Skeletal muscle cell (primary cell): ENCODE data around the gene KRTAP13-4.

Source experiments
- DNase-seq: peaks from one replicate; pipeline ENCODE4 v3.0.0-alpha.2; 2010; ENCODE audit warnings: low read depth
- H3K4me3 ChIP-seq: 2 replicates; pipeline ENCODE4 v1.5.1; 2011; ENCODE audit warnings: low read depth, mild to moderate bottlenecking, control low read depth, low read length, moderate library complexity

Gene KRTAP13-4

GRCh38 chr21:30430170-30430655 lies at the start of gene KRTAP13-4:
KRTAP13-4 (plus strand) TSS chr21:30430220; CDS start chr21:30430276, 56 bp downstream.
- DNase-seq = no peak
- no peak within 1 kb of the TSS for H3K4me3 ChIP-seq

- DNase-seq = no peak
- no peak overlapping the region for H3K4me3 ChIP-seq
These were observed 47.8 kb upstream of the KRTAP13-4 start for GRCh38 chr21:30382201-30382600.

- no peak for DNase-seq
- H3K4me3 ChIP-seq = no peak overlapping the region
These were observed 38.5 kb upstream of the KRTAP13-4 start for GRCh38 chr21:30391492-30392025.

GRCh38 chr21:30395731-30396130 lies 34.3 kb upstream of the KRTAP13-4 start, which contains the start of gene KRTAP13-1:
KRTAP13-1 (plus strand) TSS chr21:30396031; CDS start chr21:30396087, 56 bp downstream.
- DNase-seq = no peak
- H3K4me3 ChIP-seq = no peak within 1 kb of the TSS

GRCh38 chr21:30408782-30409494 lies 21.1 kb upstream of the KRTAP13-4 start:
- peak; percentile 34 for DNase-seq
- H3K4me3 ChIP-seq = no peak overlapping the region

- H3K4me3 ChIP-seq = no peak overlapping the region
- DNase-seq = no peak
These were observed 14.0 kb upstream of the KRTAP13-4 start for GRCh38 chr21:30415993-30416392.

GRCh38 chr21:30425826-30426225 lies 4.2 kb upstream of the KRTAP13-4 start, which contains the start of gene KRTAP13-3:
KRTAP13-3 (minus strand) TSS chr21:30425926; CDS start chr21:30425912, 14 bp downstream.
- no peak for DNase-seq
- H3K4me3 ChIP-seq = no peak within 1 kb of the TSS

GRCh38 chr21:30426731-30427130 lies 3.3 kb upstream of the KRTAP13-4 start:
- DNase-seq = no peak

GRCh38 chr21:30434033-30434631 lies 4.1 kb downstream of the KRTAP13-4 start:
- DNase-seq = no peak
- no peak overlapping the region for H3K4me3 ChIP-seq

More at GRCh38 chr21:30426731-30427130, 3.3 kb upstream of the KRTAP13-4 start:
- no peak overlapping the region for H3K4me3 ChIP-seq

- no peak overlapping the region for H3K4me3 ChIP-seq
- no peak for DNase-seq
These were observed 7.1 kb downstream of the KRTAP13-4 start for GRCh38 chr21:30437010-30437565.

GRCh38 chr21:30439975-30440374 lies 10.0 kb downstream of the KRTAP13-4 start, which contains the start of gene KRTAP15-1:
KRTAP15-1 (plus strand) TSS chr21:30440275; CDS start chr21:30440328, 53 bp downstream.
- H3K4me3 ChIP-seq = no peak within 1 kb of the TSS

GRCh38 chr21:30443226-30443625 lies 13.2 kb downstream of the KRTAP13-4 start:
- no peak for DNase-seq
- no peak overlapping the region for H3K4me3 ChIP-seq

More at GRCh38 chr21:30439975-30440374, 10.0 kb downstream of the KRTAP13-4 start, which contains the start of gene KRTAP15-1:
- no peak for DNase-seq

GRCh38 chr21:30444204-30444603 lies 14.2 kb downstream of the KRTAP13-4 start:
- H3K4me3 ChIP-seq = no peak overlapping the region
- DNase-seq = no peak

- no peak for DNase-seq
- no peak overlapping the region for H3K4me3 ChIP-seq
These were observed 17.0 kb downstream of the KRTAP13-4 start for GRCh38 chr21:30447056-30447455.

GRCh38 chr21:30448514-30448913 lies 18.5 kb downstream of the KRTAP13-4 start:
- H3K4me3 ChIP-seq = no peak overlapping the region
- no peak for DNase-seq

GRCh38 chr21:30463713-30464112 lies 33.7 kb downstream of the KRTAP13-4 start:
- no peak overlapping the region for H3K4me3 ChIP-seq
- DNase-seq = no peak

GRCh38 chr21:30468900-30469714 lies 39.1 kb downstream of the KRTAP13-4 start:
- no peak overlapping the region for H3K4me3 ChIP-seq
- DNase-seq = no peak

GRCh38 chr21:30478004-30478403 lies 48.0 kb downstream of the KRTAP13-4 start:
- H3K4me3 ChIP-seq = no peak overlapping the region
- no peak for DNase-seq

- DNase-seq = no peak
- no peak overlapping the region for H3K4me3 ChIP-seq
These were observed 49.2 kb downstream of the KRTAP13-4 start for GRCh38 chr21:30479259-30479658.
